LNCAP (cell line): ENCODE results near the gene ZNF804A.

Source experiments
- TF ChIP-seq, protein P1 (sequence below): fragments of 450-650 bp; IDR thresholded peaks from 2 replicates; pipeline ENCODE4 v1.5.1; 2017; ENCODE audit warnings: mild to moderate bottlenecking

Gene ZNF804A

GRCh38 chr2:184589261-184589660 lies 9.1 kb upstream of the ZNF804A start:
- TF ChIP-seq, protein P1, sequence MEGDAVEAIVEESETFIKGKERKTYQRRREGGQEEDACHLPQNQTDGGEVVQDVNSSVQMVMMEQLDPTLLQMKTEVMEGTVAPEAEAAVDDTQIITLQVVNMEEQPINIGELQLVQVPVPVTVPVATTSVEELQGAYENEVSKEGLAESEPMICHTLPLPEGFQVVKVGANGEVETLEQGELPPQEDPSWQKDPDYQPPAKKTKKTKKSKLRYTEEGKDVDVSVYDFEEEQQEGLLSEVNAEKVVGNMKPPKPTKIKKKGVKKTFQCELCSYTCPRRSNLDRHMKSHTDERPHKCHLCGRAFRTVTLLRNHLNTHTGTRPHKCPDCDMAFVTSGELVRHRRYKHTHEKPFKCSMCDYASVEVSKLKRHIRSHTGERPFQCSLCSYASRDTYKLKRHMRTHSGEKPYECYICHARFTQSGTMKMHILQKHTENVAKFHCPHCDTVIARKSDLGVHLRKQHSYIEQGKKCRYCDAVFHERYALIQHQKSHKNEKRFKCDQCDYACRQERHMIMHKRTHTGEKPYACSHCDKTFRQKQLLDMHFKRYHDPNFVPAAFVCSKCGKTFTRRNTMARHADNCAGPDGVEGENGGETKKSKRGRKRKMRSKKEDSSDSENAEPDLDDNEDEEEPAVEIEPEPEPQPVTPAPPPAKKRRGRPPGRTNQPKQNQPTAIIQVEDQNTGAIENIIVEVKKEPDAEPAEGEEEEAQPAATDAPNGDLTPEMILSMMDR, result no peak

DNA sequence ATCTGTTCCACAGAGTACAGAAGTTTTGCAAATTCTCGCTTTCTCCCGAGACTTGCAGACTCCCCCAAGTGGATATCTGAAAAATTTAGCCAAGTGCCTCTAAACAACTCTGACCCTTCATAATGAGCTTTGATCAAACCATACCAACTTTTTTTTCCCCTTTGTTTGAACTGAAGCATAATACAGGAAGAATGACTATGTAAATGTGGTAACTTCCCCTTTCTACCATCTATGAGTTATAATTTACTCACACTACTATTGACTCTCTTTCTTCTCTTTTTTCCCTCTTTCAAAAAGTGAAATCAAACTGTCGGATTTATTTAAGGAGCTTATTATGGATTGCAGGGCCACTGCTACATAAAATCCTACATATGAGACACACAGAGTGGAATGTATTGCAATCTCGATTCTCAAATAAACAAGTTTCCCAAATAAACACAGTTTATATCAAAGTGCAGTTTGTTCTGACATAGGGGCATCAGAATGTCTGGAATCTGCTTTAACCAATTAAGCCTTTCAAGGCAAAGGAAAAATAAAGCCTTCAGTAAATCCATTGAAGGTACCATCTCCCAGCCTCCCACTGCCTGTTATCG lies 1.4 kb upstream of the ZNF804A start:
- TF ChIP-seq, protein P1, result peak; percentile 13; the same call in 1 of the 2 replicates

- TF ChIP-seq, protein P1, result no peak
Observed at GRCh38 chr2:184597571-184597991, 748 bp upstream of the ZNF804A start.

GRCh38 chr2:184598002-184598315 lies 370 bp upstream of the ZNF804A start:
- TF ChIP-seq, protein P1, result no peak

- TF ChIP-seq, protein P1, result no peak
Observed at GRCh38 chr2:184599054-184599871, 934 bp downstream of the ZNF804A start.

DNA sequence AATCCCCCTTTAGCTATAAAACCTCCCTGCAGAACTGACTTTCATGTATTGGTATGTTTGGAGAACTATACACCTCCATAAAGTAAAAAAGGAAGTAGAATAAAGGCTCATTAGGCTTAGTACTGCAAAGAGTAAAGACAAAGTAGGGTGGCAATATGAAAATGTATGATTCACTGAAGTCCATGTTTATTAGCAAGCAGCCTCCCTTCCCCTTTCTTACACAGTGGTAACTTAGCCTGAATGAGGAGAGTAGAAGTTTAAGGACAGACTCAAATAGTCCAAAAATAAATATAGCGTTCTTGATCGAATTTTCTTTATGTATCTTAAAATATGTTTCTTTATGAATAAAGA lies 1.5 kb downstream of the ZNF804A start:
- TF ChIP-seq, protein P1, result no peak

DNA sequence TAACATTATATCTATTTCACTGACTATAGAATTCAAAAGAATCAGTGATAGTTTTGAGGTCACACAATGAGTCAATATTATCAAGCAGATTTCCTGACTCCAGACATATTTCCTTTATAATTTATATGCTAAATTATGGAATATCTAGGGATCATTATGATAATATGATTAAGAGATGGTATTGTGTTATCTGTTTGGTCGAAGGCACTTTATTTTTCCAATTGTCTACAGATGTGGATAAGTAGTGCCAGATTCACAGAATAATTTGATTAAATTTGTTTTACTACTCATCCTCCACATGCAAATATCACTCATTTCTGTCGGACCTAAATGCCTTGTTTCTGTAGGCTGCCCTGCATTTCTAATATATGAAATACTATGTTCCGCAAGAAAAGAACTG lies 4.4 kb downstream of the ZNF804A start:
- TF ChIP-seq, protein P1, result no peak
